GM10266 (cell line): ENCODE results near the gene DBNDD2.
A peak's percentile ranks its signal among the peaks of the same experiment; 100 is the strongest.

Experiments
- DNase-seq: peaks from one replicate; pipeline ENCODE4 v3.0.0; 2012; ENCODE audit errors: extremely low spot score
- TF ChIP-seq, protein P1 (sequence below): IDR thresholded peaks from 2 replicates; pipeline ENCODE4 v1.5.1; 2012; ENCODE audit warnings: mild to moderate bottlenecking, low read depth; ENCODE audit not compliant: control insufficient read depth, insufficient read depth; ENCODE audit errors: missing control alignments

DBNDD2 gene

DNA sequence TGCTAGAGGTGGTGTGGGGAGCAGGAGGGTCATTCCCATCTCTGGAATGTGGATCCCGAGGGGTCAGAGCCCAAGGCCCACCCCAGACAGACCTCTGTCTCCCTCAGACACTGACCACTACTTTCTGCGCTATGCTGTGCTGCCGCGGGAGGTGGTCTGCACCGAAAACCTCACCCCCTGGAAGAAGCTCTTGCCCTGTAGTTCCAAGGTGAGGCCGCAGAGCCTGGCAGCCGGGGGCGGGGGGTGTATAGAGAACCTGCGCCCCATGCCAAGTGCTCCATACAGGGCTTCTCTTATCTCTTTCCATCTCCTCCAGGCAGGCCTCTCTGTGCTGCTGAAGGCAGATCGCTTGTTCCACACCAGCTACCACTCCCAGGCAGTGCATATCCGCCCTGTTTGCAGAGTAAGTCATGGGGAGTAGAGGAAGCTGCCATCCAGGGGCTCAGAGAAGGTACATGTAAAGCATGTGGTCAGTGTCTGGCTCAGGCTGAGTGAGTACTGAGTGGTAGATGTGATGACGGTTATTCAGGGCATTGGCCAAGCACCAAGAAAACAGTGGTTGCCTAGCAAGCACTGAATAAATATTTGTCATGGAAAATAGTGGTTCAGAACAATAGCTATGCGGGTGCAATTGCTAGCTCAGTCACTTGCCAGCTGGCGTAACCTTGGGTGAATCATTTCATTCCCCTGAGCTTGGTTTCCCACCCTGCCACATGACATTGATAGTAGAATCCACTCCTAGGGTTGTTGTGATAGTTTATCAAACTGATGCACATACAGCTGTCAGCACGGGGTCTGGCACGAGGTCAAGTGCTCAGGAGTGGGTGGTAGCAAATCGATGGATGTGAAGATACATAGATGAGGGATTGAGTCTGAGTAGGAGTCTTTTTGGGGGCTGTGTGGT lies 11.4 kb downstream of the DBNDD2 start:
- DNase-seq: peak; percentile 31
- TF ChIP-seq, protein P1, sequence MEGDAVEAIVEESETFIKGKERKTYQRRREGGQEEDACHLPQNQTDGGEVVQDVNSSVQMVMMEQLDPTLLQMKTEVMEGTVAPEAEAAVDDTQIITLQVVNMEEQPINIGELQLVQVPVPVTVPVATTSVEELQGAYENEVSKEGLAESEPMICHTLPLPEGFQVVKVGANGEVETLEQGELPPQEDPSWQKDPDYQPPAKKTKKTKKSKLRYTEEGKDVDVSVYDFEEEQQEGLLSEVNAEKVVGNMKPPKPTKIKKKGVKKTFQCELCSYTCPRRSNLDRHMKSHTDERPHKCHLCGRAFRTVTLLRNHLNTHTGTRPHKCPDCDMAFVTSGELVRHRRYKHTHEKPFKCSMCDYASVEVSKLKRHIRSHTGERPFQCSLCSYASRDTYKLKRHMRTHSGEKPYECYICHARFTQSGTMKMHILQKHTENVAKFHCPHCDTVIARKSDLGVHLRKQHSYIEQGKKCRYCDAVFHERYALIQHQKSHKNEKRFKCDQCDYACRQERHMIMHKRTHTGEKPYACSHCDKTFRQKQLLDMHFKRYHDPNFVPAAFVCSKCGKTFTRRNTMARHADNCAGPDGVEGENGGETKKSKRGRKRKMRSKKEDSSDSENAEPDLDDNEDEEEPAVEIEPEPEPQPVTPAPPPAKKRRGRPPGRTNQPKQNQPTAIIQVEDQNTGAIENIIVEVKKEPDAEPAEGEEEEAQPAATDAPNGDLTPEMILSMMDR: no peak

GRCh38 chr20:45420125-45420524 lies 12.0 kb downstream of the DBNDD2 start:
- TF ChIP-seq, protein P1: no peak
- DNase-seq: no peak

- DNase-seq: no peak
- TF ChIP-seq, protein P1: no peak
Observed at GRCh38 chr20:45423700-45424099, 15.6 kb downstream of the DBNDD2 start.

- no peak for DNase-seq
- TF ChIP-seq, protein P1: no peak
Observed at GRCh38 chr20:45425561-45425960, 17.5 kb downstream of the DBNDD2 start.

DNA sequence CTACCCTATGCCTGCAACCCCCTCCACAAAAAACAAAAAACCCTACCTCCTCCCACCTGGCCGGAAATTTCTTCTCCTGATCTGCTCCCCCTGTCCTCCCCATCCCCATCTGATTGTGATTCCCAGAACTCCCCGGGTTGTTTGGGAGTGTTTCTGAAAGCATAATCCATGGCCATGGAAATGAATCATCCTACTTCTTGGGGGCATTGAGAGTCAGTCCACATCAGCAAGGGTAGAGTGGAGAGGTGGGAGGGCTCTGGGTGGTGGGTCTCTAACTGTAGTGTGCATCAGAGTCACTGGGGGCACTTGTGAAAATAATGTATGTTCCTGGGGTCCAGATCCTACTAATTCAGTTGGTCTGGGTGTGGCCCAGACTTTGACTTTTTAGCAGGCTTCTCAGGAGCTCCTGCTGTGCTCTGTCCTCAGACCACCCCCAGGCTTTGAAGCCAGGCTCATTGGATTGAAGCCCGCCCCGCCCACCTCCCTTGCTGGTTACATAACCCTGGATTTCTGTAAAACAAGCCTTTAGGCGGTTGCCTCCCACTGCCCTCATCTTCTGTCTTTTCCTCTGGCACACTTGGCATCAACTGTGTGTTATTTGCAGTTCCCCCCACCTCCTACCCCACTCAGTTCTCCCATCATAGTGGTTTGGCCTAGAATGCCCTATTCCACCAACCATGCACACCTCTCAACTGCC lies 18.4 kb downstream of the DBNDD2 start:
- no peak for DNase-seq
- TF ChIP-seq, protein P1: no peak

- DNase-seq: no peak
- TF ChIP-seq, protein P1: no peak
Observed at GRCh38 chr20:45427236-45428149, 19.4 kb downstream of the DBNDD2 start.
